GM18861 (cell line): ENCODE results near the gene TMEM179.
"Not testable (repeated sequence)": the region's sequence is repeated elsewhere in the genome, so short reads cannot be mapped to it uniquely, and the experiment has no call there.

ENCODE experiments used
- ATAC-seq: cut with Tn5 transposase; IDR thresholded peaks from one replicate; pipeline ENCODE4 v1.9.1; 2021; ENCODE audit not compliant: unreplicated experiment

The TMEM179 gene

GRCh38 chr14:104638190-104638589 lies 33.6 kb upstream of the TMEM179 start:
- no peak for ATAC-seq

- no peak for ATAC-seq
Measured at GRCh38 chr14:104637546-104638003, 33.0 kb upstream of the TMEM179 start.

- ATAC-seq, result not testable (repeated sequence)
Measured at GRCh38 chr14:104636846-104637545, 32.4 kb upstream of the TMEM179 start.

- no peak for ATAC-seq
Measured at GRCh38 chr14:104636131-104636530, 31.6 kb upstream of the TMEM179 start.

- no peak for ATAC-seq
Measured at GRCh38 chr14:104635717-104636116, 31.1 kb upstream of the TMEM179 start.

- ATAC-seq, result no peak
Measured at GRCh38 chr14:104634886-104635570, 30.5 kb upstream of the TMEM179 start.

- ATAC-seq, result no peak
Measured at GRCh38 chr14:104634138-104634760, 29.7 kb upstream of the TMEM179 start.

GRCh38 chr14:104633276-104634137 lies 28.9 kb upstream of the TMEM179 start:
- no peak for ATAC-seq

GRCh38 chr14:104632781-104633180 lies 28.2 kb upstream of the TMEM179 start:
- ATAC-seq, result no peak

- no peak for ATAC-seq
Measured at GRCh38 chr14:104624939-104625338, 20.4 kb upstream of the TMEM179 start.

GRCh38 chr14:104614126-104614812 lies 9.7 kb upstream of the TMEM179 start:
- ATAC-seq, result no peak

GRCh38 chr14:104611881-104612280 lies 7.3 kb upstream of the TMEM179 start:
- ATAC-seq, result no peak

- no peak for ATAC-seq
Measured at GRCh38 chr14:104610749-104611310, 6.3 kb upstream of the TMEM179 start.

- ATAC-seq, result no peak
Measured at GRCh38 chr14:104609666-104610065, 5.1 kb upstream of the TMEM179 start.

- no peak for ATAC-seq
Measured at GRCh38 chr14:104603711-104604401, 716 bp downstream of the TMEM179 start.

- ATAC-seq, result no peak
Measured at GRCh38 chr14:104602933-104603325, 1.6 kb downstream of the TMEM179 start.

- no peak for ATAC-seq
Measured at GRCh38 chr14:104602315-104602932, 2.1 kb downstream of the TMEM179 start.

GRCh38 chr14:104601786-104602185 lies 2.8 kb downstream of the TMEM179 start:
- no peak for ATAC-seq

GRCh38 chr14:104600805-104601204 lies 3.8 kb downstream of the TMEM179 start:
- no peak for ATAC-seq
